HG02970 (cell line): Measurements from ENCODE around the gene C1QL1.

Experiments used
- ATAC-seq: cut with Tn5 transposase; IDR thresholded peaks from one replicate; pipeline ENCODE4 v1.9.1; 2021; ENCODE audit warnings: mild to moderate bottlenecking, moderate library complexity, moderate number of reproducible peaks; ENCODE audit not compliant: unreplicated experiment, low FRiP score

Gene C1QL1

GRCh38 chr17:44968225-44969143 lies at the start of gene C1QL1:
C1QL1 (minus strand) TSS chr17:44968303; CDS start chr17:44968048, 255 bp downstream.
- ATAC-seq, result peak; percentile 78

- ATAC-seq, result no peak
Observed at GRCh38 chr17:45016823-45017222, 48.7 kb upstream of the C1QL1 start.

GRCh38 chr17:45016237-45016636 lies 48.1 kb upstream of the C1QL1 start:
- no peak for ATAC-seq

GRCh38 chr17:45013021-45013997 lies 45.2 kb upstream of the C1QL1 start:
- no peak for ATAC-seq

- no peak for ATAC-seq
Observed at GRCh38 chr17:45011767-45012166, 43.7 kb upstream of the C1QL1 start.

GRCh38 chr17:45009676-45010467 lies 41.8 kb upstream of the C1QL1 start:
- ATAC-seq, result no peak

- ATAC-seq, result no peak
Observed at GRCh38 chr17:45008216-45008615, 40.1 kb upstream of the C1QL1 start.

GRCh38 chr17:45006927-45007461 lies 38.9 kb upstream of the C1QL1 start:
- no peak for ATAC-seq

- ATAC-seq, result no peak
Observed at GRCh38 chr17:45005700-45006099, 37.6 kb upstream of the C1QL1 start.

- ATAC-seq, result no peak
Observed at GRCh38 chr17:45004388-45004787, 36.3 kb upstream of the C1QL1 start.

GRCh38 chr17:45003877-45004276 lies 35.8 kb upstream of the C1QL1 start:
- ATAC-seq, result no peak

GRCh38 chr17:45001310-45001709 lies 33.2 kb upstream of the C1QL1 start:
- ATAC-seq, result no peak

GRCh38 chr17:44999433-44999832 lies 31.3 kb upstream of the C1QL1 start:
- no peak for ATAC-seq

GRCh38 chr17:44998646-44999045 lies 30.5 kb upstream of the C1QL1 start:
- ATAC-seq, result no peak

GRCh38 chr17:44997733-44998520 lies 29.8 kb upstream of the C1QL1 start:
- ATAC-seq, result no peak

GRCh38 chr17:44996304-44996703 lies 28.2 kb upstream of the C1QL1 start:
- ATAC-seq, result no peak

GRCh38 chr17:44995436-44996001 lies 27.4 kb upstream of the C1QL1 start:
- no peak for ATAC-seq

- no peak for ATAC-seq
Observed at GRCh38 chr17:44992242-44992939, 24.3 kb upstream of the C1QL1 start.
